Vagina (tissue), 2 donors: ENCODE measurements around the gene NRXN3.

ENCODE experiments used
- POLR2A ChIP-seq, 2 donors: fragments of 450-650 bp; IDR thresholded peaks; one replicate each; pipeline ENCODE4 v1.6.1; 2017; ENCODE audit warnings: antibody characterized with exemption in 2 of 2, mild to moderate bottlenecking in 2 of 2, moderate library complexity in 2 of 2
- TF ChIP-seq, protein P1 (sequence below), 3 experiments: fragments of 450-650 bp in 2 of 3; fragments of 200-600 bp in 1 of 3; sonication (generic) in 1 of 3; IDR thresholded peaks; one replicate each; pipeline ENCODE4 v1.5.1; 2017 to 2019; ENCODE audit warnings: antibody characterized with exemption in 3 of 3, mild to moderate bottlenecking in 2 of 3, moderate library complexity in 2 of 3

DNA sequence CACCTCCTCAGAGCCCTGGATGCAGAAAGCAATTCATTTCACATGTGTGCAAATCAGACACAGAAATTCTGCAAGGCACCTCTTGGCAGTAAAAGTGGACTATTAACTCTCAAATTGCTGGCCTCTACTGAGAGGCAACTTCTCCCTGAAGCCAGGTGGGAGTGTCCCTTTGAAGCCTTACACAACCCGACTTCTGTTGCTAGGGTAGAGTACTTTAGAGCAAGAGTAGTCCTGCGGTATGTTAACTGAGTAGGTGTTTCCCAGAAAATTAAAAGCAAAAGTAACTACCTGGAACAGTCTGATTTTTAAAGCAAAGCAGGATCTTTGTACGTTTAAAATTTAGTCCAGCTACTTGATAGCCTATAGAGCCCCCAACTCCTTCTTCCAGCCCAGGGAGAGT, 1557.7 kb downstream of the NRXN3 start:
- TF ChIP-seq, protein P1, sequence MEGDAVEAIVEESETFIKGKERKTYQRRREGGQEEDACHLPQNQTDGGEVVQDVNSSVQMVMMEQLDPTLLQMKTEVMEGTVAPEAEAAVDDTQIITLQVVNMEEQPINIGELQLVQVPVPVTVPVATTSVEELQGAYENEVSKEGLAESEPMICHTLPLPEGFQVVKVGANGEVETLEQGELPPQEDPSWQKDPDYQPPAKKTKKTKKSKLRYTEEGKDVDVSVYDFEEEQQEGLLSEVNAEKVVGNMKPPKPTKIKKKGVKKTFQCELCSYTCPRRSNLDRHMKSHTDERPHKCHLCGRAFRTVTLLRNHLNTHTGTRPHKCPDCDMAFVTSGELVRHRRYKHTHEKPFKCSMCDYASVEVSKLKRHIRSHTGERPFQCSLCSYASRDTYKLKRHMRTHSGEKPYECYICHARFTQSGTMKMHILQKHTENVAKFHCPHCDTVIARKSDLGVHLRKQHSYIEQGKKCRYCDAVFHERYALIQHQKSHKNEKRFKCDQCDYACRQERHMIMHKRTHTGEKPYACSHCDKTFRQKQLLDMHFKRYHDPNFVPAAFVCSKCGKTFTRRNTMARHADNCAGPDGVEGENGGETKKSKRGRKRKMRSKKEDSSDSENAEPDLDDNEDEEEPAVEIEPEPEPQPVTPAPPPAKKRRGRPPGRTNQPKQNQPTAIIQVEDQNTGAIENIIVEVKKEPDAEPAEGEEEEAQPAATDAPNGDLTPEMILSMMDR (IDR thresholded peaks at IDR 0.05), result no peak
- TF ChIP-seq POLR2A (IDR thresholded peaks at IDR 0.05), result no peak
